ENCODE data around the gene ABCA3. TPM values are rescaled to one million over a fixed set of nuclear protein-coding genes. Genes with fewer than 3 reads are reported as not detected.

Gene ABCA3
- total RNA-seq, 4 donors from 2014 or later = 1.3 to 18.7 (median 4.7) TPM

- TF ChIP-seq CTCF (IDR thresholded peaks at IDR 0.05) = no peak
- no peak for TF ChIP-seq POLR2A (IDR thresholded peaks at IDR 0.05)
- no peak for DNase-seq
- Histone ChIP-seq H3K4me1 (no peaks in the 10 kb centered on the region), H3K9me3 (no peaks in the 10 kb centered on the region), H3K4me3 (no peak overlapping the region), H3K27me3 (no peaks in the 10 kb centered on the region), H3K27ac (no peak overlapping the region), H3K36me3 (no peaks in the 10 kb centered on the region)
- intact Hi-C loops (cut with DNase I; ENCODE audit: low total_unique reads) = no loop called here
Measured at GRCh38 chr16:2325181-2325580, 15.3 kb downstream of the ABCA3 start.

GRCh38 chr16:2324296-2324859 is 16.1 kb downstream of the ABCA3 start:
- Histone ChIP-seq H3K27me3 (no peaks in the 10 kb centered on the region), H3K27ac (no peak overlapping the region), H3K36me3 (no peaks in the 10 kb centered on the region), H3K4me3 (no peak overlapping the region), H3K9me3 (no peaks in the 10 kb centered on the region), H3K4me1 (no peaks in the 10 kb centered on the region)
- intact Hi-C loops (cut with DNase I; ENCODE audit: low total_unique reads) = no loop called here
- no peak for TF ChIP-seq POLR2A (IDR thresholded peaks at IDR 0.05)
- TF ChIP-seq CTCF (IDR thresholded peaks at IDR 0.05) = no peak
- no peak for DNase-seq

GRCh38 chr16:2323701-2324100 is 16.8 kb downstream of the ABCA3 start:
- H3K4me1 ChIP-seq = no peaks in the 10 kb centered on the region
- intact Hi-C loops (cut with DNase I; ENCODE audit: low total_unique reads) = no loop called here
- H3K9me3 ChIP-seq = no peaks in the 10 kb centered on the region
- TF ChIP-seq CTCF (IDR thresholded peaks at IDR 0.05) (no peak), POLR2A (IDR thresholded peaks at IDR 0.05) (no peak)
- no peaks in the 10 kb centered on the region for H3K27me3 ChIP-seq
- no peak overlapping the region for H3K4me3 ChIP-seq
- H3K36me3 ChIP-seq = no peaks in the 10 kb centered on the region
- H3K27ac ChIP-seq = no peak overlapping the region
- no peak for DNase-seq

GRCh38 chr16:2319606-2320005 is 20.9 kb downstream of the ABCA3 start:
- Histone ChIP-seq H3K27ac (no peak overlapping the region), H3K9me3 (no peaks in the 10 kb centered on the region), H3K27me3 (no peaks in the 10 kb centered on the region), H3K36me3 (no peaks in the 10 kb centered on the region), H3K4me1 (no peaks in the 10 kb centered on the region), H3K4me3 (no peak overlapping the region)
- intact Hi-C loops (cut with DNase I; ENCODE audit: low total_unique reads) = no loop called here
- TF ChIP-seq POLR2A (IDR thresholded peaks at IDR 0.05) = no peak
- no peak for DNase-seq

GRCh38 chr16:2317231-2318020 is 23.1 kb downstream of the ABCA3 start:
- no peak overlapping the region for H3K27ac ChIP-seq
- DNase-seq = no peak
- no peak overlapping the region for H3K4me3 ChIP-seq
- H3K36me3 ChIP-seq = no peaks in the 10 kb centered on the region
- H3K4me1 ChIP-seq = no peaks in the 10 kb centered on the region
- no peaks in the 10 kb centered on the region for H3K9me3 ChIP-seq
- H3K27me3 ChIP-seq = no peaks in the 10 kb centered on the region
- TF ChIP-seq CTCF (IDR thresholded peaks at IDR 0.05) = no peak
- TF ChIP-seq POLR2A (IDR thresholded peaks at IDR 0.05) = no peak
- intact Hi-C loops (cut with DNase I; ENCODE audit: low total_unique reads) = no loop called here
